ENCODE data around the gene SGK1.

- no peak for TF ChIP-seq POLR2A (IDR thresholded peaks at IDR 0.05)
- no peak for TF ChIP-seq CTCF (IDR thresholded peaks at IDR 0.05)
Measured at GRCh38 chr6:134162932-134163331, 155.0 kb downstream of the SGK1 start.

Measured in sigmoid colon (tissue), 3 donors.